H1 (cell line): ENCODE measurements around the gene SCNM1.

Source experiments
- CTCF ChIP-seq, 3 experiments: IDR thresholded peaks; 1 replicate in 2 of 3; 2 replicates in 1 of 3; pipeline versions ENCODE4 v1.5.1 to v1.6.1; 2011; ENCODE audit warnings: low read length in 3 of 3, mild to moderate bottlenecking in 3 of 3, inconsistent platforms in 2 of 3, low read depth in 1 of 3, moderate library complexity in 1 of 3; ENCODE audit not compliant: insufficient read depth in 1 of 3; ENCODE audit errors: control extremely low read depth in 1 of 3
- JUND ChIP-seq: IDR thresholded peaks from 2 replicates; pipeline ENCODE4 v1.6.1; 2011; ENCODE audit warnings: mild to moderate bottlenecking, improper control_type of control experiment, low read length
- KDM1A ChIP-seq: fragments of 200-600, 300-600 bp; sonication (generic); IDR thresholded peaks from 2 replicates; pipeline ENCODE4 v1.7.1; 2016; ENCODE audit warnings: mild to moderate bottlenecking, low read length, borderline replicate concordance
- MAX ChIP-seq: IDR thresholded peaks from 2 replicates; pipeline ENCODE4 v1.6.1; 2012; ENCODE audit warnings: inconsistent platforms
- TAF1 ChIP-seq: IDR thresholded peaks from 2 replicates; pipeline ENCODE4 v1.6.1; 2011; ENCODE audit warnings: mild to moderate bottlenecking, low read depth, low read length
- YY1 ChIP-seq: IDR thresholded peaks from 2 replicates; pipeline ENCODE4 v1.6.1; 2011; ENCODE audit warnings: low read depth, mild to moderate bottlenecking, low read length

DNA sequence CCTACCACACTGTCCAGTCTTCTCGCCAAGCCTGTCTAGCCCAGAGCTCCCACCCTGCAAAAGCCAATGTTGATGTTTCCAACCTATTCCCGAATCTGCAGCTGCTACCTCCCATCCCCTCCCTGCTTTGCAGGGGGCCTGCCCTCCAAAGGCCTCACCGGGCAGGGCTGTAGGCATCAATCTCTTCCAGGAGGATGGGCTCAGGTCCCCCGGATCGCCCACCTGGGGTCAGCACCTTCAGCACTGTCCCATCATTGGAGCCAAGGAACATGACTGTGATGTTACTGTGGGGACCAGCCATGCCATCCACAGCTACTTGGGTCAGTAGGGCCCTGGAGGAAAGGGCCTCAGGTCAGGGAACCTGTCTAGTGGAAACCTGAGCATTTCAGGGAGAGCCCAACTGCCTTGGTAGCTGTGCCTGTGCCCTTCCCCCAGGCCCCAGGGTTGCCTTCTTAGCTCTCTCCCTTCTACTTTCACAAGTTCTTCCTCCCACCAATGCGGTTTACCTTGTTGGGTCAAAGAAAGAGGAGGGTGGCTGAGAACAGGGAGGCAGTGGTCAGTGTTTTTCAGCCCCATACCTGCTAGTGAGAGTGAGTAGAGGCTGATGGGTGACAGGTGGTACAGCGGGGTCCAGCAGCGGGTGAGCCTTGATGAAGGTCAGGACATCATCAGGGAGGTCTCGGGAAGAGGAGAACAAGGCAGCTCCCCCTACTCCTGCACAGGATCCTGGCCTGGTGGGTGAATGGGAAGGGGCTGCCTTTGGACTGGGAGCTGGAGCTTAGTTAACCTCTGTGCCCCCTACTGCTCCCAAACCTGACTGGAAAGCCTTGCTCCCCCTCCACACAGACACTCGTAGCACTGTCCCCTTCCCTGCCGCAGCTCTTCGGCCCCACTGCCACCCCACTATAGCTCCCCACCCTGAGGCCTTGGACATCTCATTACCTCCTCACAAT is 30.2 kb upstream of the SCNM1 start:
- TF ChIP-seq CTCF (IDR thresholded peaks at IDR 0.05; ENCODE audit: control extremely low read depth in 1 of 3, insufficient read depth in 1 of 3, low read depth in 1 of 3, low read length in 3 of 3) (peak; percentile 20 to 41 (median 38)), JUND (no peak), YY1 (no peak), TAF1 (no peak), KDM1A (no peak), MAX (no peak)
